Measurements from ENCODE around the gene NUAK2.

NUAK2 gene

GRCh38 chr1:205356440-205357139 is 35.0 kb upstream of the NUAK2 start, which contains the start of gene KLHDC8A:
KLHDC8A (minus strand) TSS chr1:205356922; CDS start chr1:205343604, 13,318 bp downstream.
- no peaks in the 10 kb centered on the region for H3K27me3 ChIP-seq (ENCODE audit: control insufficient read depth, insufficient read depth, low read length)
- peaks cover 59% of the 10 kb centered on the region for H3K4me1 ChIP-seq (ENCODE audit: control insufficient read depth, insufficient read depth, low read length)
- no peaks in the 10 kb centered on the region for H3K9me3 ChIP-seq (ENCODE audit: control insufficient read depth, insufficient read depth, low read length)
- no peak within 1 kb of the TSS for H3K9ac ChIP-seq (ENCODE audit: low read depth, low read length)
- H3K4me3 ChIP-seq (ENCODE audit: low read depth, low read length): no peak within 1 kb of the TSS
- H3K36me3 ChIP-seq (ENCODE audit: control insufficient read depth, insufficient read depth, low read length): no peaks in the 10 kb centered on the region
- peak within 1 kb of the TSS; percentile 15 for H3K27ac ChIP-seq (ENCODE audit: low read depth, low read length)

GRCh38 chr1:205355075-205355453 is 33.5 kb upstream of the NUAK2 start:
- Histone ChIP-seq H3K4me1 (ENCODE audit: control insufficient read depth, insufficient read depth, low read length) (peaks cover 68% of the 10 kb centered on the region), H3K4me3 (ENCODE audit: low read depth, low read length) (no peak overlapping the region), H3K9me3 (ENCODE audit: control insufficient read depth, insufficient read depth, low read length) (no peaks in the 10 kb centered on the region), H3K27ac (ENCODE audit: low read depth, low read length) (peak overlapping the region; percentile 11), H3K27me3 (ENCODE audit: control insufficient read depth, insufficient read depth, low read length) (no peaks in the 10 kb centered on the region), H3K9ac (ENCODE audit: low read depth, low read length) (no peak overlapping the region), H3K36me3 (ENCODE audit: control insufficient read depth, insufficient read depth, low read length) (no peaks in the 10 kb centered on the region)

GRCh38 chr1:205354259-205355074 is 32.9 kb upstream of the NUAK2 start:
- Histone ChIP-seq H3K4me3 (ENCODE audit: low read depth, low read length) (no peak overlapping the region), H3K36me3 (ENCODE audit: control insufficient read depth, insufficient read depth, low read length) (no peaks in the 10 kb centered on the region), H3K27ac (ENCODE audit: low read depth, low read length) (peak overlapping the region; percentile 11), H3K27me3 (ENCODE audit: control insufficient read depth, insufficient read depth, low read length) (no peaks in the 10 kb centered on the region), H3K4me1 (ENCODE audit: control insufficient read depth, insufficient read depth, low read length) (peaks cover 69% of the 10 kb centered on the region), H3K9ac (ENCODE audit: low read depth, low read length) (no peak overlapping the region), H3K9me3 (ENCODE audit: control insufficient read depth, insufficient read depth, low read length) (no peaks in the 10 kb centered on the region)

- H3K36me3 ChIP-seq (ENCODE audit: control insufficient read depth, insufficient read depth, low read length): no peaks in the 10 kb centered on the region
- H3K27ac ChIP-seq (ENCODE audit: low read depth, low read length): peak overlapping the region; percentile 1
- H3K9ac ChIP-seq (ENCODE audit: low read depth, low read length): no peak overlapping the region
- H3K4me1 ChIP-seq (ENCODE audit: control insufficient read depth, insufficient read depth, low read length): peaks cover 76% of the 10 kb centered on the region
- no peaks in the 10 kb centered on the region for H3K27me3 ChIP-seq (ENCODE audit: control insufficient read depth, insufficient read depth, low read length)
- H3K4me3 ChIP-seq (ENCODE audit: low read depth, low read length): no peak overlapping the region
- no peaks in the 10 kb centered on the region for H3K9me3 ChIP-seq (ENCODE audit: control insufficient read depth, insufficient read depth, low read length)
Observed at GRCh38 chr1:205353612-205354011, 32.1 kb upstream of the NUAK2 start.

GRCh38 chr1:205353191-205353590 is 31.6 kb upstream of the NUAK2 start:
- Histone ChIP-seq H3K4me3 (ENCODE audit: low read depth, low read length) (no peak overlapping the region), H3K9me3 (ENCODE audit: control insufficient read depth, insufficient read depth, low read length) (no peaks in the 10 kb centered on the region), H3K9ac (ENCODE audit: low read depth, low read length) (no peak overlapping the region), H3K27me3 (ENCODE audit: control insufficient read depth, insufficient read depth, low read length) (no peaks in the 10 kb centered on the region), H3K4me1 (ENCODE audit: control insufficient read depth, insufficient read depth, low read length) (peaks cover 76% of the 10 kb centered on the region), H3K36me3 (ENCODE audit: control insufficient read depth, insufficient read depth, low read length) (no peaks in the 10 kb centered on the region), H3K27ac (ENCODE audit: low read depth, low read length) (no peak overlapping the region)

- peaks cover 70% of the 10 kb centered on the region for H3K4me1 ChIP-seq (ENCODE audit: control insufficient read depth, insufficient read depth, low read length)
- H3K27me3 ChIP-seq (ENCODE audit: control insufficient read depth, insufficient read depth, low read length): no peaks in the 10 kb centered on the region
- H3K9ac ChIP-seq (ENCODE audit: low read depth, low read length): no peak overlapping the region
- no peaks in the 10 kb centered on the region for H3K36me3 ChIP-seq (ENCODE audit: control insufficient read depth, insufficient read depth, low read length)
- no peaks in the 10 kb centered on the region for H3K9me3 ChIP-seq (ENCODE audit: control insufficient read depth, insufficient read depth, low read length)
- H3K27ac ChIP-seq (ENCODE audit: low read depth, low read length): peak overlapping the region; percentile 12
- no peak overlapping the region for H3K4me3 ChIP-seq (ENCODE audit: low read depth, low read length)
Observed at GRCh38 chr1:205351984-205352713, 30.6 kb upstream of the NUAK2 start.

- Histone ChIP-seq H3K9ac (ENCODE audit: low read depth, low read length) (no peak overlapping the region; the same call in none of the 2 replicates), H3K36me3 (ENCODE audit: control insufficient read depth, insufficient read depth, low read length) (no peaks in the 10 kb centered on the region), H3K4me3 (ENCODE audit: low read depth, low read length) (no peak overlapping the region), H3K9me3 (ENCODE audit: control insufficient read depth, insufficient read depth, low read length) (no peaks in the 10 kb centered on the region), H3K27me3 (ENCODE audit: control insufficient read depth, insufficient read depth, low read length) (peaks cover 7% of the 10 kb centered on the region), H3K4me1 (ENCODE audit: control insufficient read depth, insufficient read depth, low read length) (peaks cover 57% of the 10 kb centered on the region), H3K27ac (ENCODE audit: low read depth, low read length) (peak overlapping the region; percentile 75)
Observed at GRCh38 chr1:205350691-205351141, 29.2 kb upstream of the NUAK2 start.

GRCh38 chr1:205350124-205350523 is 28.6 kb upstream of the NUAK2 start:
- Histone ChIP-seq H3K4me1 (ENCODE audit: control insufficient read depth, insufficient read depth, low read length) (peaks cover 52% of the 10 kb centered on the region), H3K4me3 (ENCODE audit: low read depth, low read length) (no peak overlapping the region), H3K27me3 (ENCODE audit: control insufficient read depth, insufficient read depth, low read length) (peaks cover 12% of the 10 kb centered on the region), H3K36me3 (ENCODE audit: control insufficient read depth, insufficient read depth, low read length) (no peaks in the 10 kb centered on the region), H3K9ac (ENCODE audit: low read depth, low read length) (no peak overlapping the region; the same call in 1 of the 2 replicates), H3K27ac (ENCODE audit: low read depth, low read length) (peak overlapping the region; percentile 75), H3K9me3 (ENCODE audit: control insufficient read depth, insufficient read depth, low read length) (no peaks in the 10 kb centered on the region)

GRCh38 chr1:205348554-205349487 is 27.3 kb upstream of the NUAK2 start:
- peaks cover 42% of the 10 kb centered on the region for H3K4me1 ChIP-seq (ENCODE audit: control insufficient read depth, insufficient read depth, low read length)

GRCh38 chr1:205346956-205347574 is 25.5 kb upstream of the NUAK2 start:
- H3K9ac ChIP-seq (ENCODE audit: low read depth, low read length): no peak overlapping the region
- no peaks in the 10 kb centered on the region for H3K36me3 ChIP-seq (ENCODE audit: control insufficient read depth, insufficient read depth, low read length)
- no peak overlapping the region for H3K27ac ChIP-seq (ENCODE audit: low read depth, low read length)
- no peaks in the 10 kb centered on the region for H3K9me3 ChIP-seq (ENCODE audit: control insufficient read depth, insufficient read depth, low read length)
- no peak overlapping the region for H3K4me3 ChIP-seq (ENCODE audit: low read depth, low read length)
- peaks cover 31% of the 10 kb centered on the region for H3K4me1 ChIP-seq (ENCODE audit: control insufficient read depth, insufficient read depth, low read length)
- peaks cover 42% of the 10 kb centered on the region for H3K27me3 ChIP-seq (ENCODE audit: control insufficient read depth, insufficient read depth, low read length)

More at GRCh38 chr1:205348554-205349487, 27.3 kb upstream of the NUAK2 start:
- Histone ChIP-seq H3K4me3 (ENCODE audit: low read depth, low read length) (no peak overlapping the region), H3K27ac (ENCODE audit: low read depth, low read length) (peak overlapping the region; percentile 9), H3K9me3 (ENCODE audit: control insufficient read depth, insufficient read depth, low read length) (no peaks in the 10 kb centered on the region), H3K36me3 (ENCODE audit: control insufficient read depth, insufficient read depth, low read length) (no peaks in the 10 kb centered on the region), H3K9ac (ENCODE audit: low read depth, low read length) (no peak overlapping the region), H3K27me3 (ENCODE audit: control insufficient read depth, insufficient read depth, low read length) (peaks cover 24% of the 10 kb centered on the region)

Data from HUES48 (cell line).